Measurements from ENCODE around the gene CHRND.

Gene CHRND

DNA sequence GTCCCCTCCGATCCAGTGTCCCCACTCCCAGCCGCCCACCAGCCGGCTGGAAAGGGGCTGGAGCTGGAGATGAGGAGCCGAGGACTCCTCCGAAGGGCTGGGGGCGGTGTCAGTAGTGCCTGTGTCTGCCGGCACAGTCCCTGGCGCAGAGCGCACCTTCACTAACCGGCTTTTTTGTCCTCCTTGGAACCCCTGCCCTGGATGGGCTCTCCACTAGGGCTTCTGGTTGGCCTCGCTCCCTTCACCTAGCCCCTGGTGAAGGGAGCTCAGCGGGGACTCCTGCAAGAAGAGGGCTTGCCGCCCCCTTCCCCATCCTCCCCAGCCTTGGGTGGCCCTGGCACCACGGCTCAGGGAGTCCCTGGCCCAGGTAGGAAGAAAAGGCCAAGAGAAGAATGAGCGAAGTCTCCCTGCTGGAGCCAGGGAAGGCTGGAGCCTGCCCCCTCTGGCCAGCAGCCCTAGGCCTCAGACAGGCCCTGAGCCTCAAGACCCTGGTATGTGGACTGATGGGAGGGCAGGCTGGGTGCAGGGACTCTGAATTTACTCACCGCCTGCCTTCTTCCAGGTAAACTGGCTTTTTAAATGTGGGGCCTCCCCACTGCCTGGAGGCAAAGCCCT, 37.8 kb upstream of the CHRND start:
- DNase-seq: no peak

DNA sequence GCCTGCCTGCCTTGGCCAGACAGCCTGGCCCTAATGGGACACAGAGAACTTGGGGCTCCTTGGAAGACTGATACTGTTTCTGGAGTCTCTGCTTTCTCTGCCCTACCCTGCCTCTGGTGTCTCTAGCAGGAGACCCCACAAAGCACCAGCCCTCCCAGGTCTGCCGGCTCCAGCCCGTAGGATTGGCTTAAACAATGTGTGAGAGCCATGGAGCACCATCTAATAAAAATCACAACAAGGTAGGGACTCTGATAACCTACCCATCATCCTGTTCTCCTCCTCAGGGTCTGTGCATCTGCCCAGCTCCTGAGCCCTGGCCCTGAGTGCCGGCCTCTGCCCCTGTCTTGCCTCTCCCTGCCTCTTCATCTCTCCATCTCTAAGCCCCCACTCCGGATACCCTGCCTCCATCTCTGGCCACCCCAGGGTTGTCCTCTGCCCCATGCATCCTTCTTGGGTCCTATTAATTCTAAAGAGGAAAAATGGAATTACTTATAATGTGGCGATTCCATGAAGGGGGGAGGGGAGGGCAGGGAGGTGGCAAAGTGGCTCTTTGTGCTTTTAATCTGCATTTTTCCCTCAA, 37.1 kb upstream of the CHRND start:
- no peak for DNase-seq

DNA sequence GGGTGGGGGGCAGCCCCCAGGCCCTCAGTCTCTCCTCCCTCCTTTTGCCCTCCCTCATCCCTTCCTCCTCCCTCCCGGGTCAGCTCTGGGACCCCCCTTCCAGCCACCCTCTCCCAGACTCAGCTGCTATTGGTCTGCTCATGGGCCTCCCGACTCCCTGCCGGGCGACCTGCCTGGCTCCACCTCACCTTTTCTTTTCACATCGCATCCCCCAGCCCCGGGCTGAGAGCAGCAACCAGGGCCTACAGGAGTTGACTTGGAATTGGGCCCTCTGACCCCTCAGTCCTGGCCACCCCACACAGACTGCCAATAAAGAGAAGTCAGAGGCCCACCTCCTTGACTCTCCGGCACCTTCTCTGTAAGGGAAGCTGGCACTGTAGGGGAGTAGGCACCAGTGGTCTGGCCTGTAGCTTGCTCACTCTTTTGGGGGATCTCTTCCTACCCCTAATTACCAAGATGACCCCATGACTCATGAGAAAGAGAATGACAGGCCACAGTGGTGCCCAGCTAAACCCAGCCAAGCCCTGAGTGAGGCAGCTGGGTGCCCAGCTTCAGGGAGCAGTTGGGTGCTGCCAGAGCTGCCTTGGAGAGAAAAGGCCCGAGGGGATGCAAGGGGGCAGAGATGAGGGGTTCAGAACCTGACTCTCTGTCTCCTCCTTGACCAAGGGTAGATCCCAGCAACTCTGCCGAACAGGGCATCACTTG, 36.3 kb upstream of the CHRND start:
- DNase-seq: no peak

GRCh38 chr2:232490221-232491138, 35.5 kb upstream of the CHRND start:
- DNase-seq: no peak

GRCh38 chr2:232491139-232491780, 34.7 kb upstream of the CHRND start:
- DNase-seq: no peak

- no peak for DNase-seq
These were observed 33.6 kb upstream of the CHRND start for GRCh38 chr2:232492236-232492848.

- no peak for DNase-seq
These were observed 32.8 kb upstream of the CHRND start for GRCh38 chr2:232492963-232493700.

DNA sequence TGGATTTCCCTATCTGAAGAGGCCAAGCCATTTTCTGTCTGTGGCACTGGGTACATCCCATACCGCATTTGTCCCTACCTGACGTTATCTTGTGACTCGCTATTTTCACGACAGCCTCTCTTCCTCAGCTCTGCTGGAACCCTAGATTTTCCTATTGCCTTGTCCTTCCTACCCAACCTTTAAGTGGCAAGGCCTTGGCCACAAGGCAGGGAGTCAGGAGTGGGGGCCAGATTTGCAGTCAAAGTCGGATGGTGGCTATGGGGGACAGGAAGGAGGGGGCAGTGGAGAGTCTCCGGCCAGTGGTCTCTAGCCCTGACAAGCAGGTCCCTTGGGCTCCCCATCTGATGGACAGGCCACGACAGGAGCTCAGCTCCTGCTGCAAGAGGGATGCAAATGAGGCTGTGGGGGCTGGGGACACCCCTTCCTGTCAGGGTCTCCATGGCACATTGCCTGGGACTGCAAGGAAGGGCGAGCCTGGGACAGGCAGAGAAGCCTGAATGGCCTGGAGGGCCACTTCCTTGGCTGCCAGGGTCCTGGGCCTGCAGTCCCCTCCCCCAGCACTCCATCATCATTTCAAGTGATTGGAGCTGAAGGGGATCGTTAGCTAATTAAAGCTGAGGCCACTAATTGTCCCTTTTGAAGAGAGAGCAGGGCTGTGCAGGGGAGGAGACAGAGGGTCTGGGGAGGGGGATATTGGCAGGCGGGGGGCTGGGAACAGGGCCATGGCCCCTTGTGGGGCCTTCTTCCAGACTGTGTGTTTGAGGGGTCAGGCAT, 32.1 kb upstream of the CHRND start:
- DNase-seq: no peak

GRCh38 chr2:232494542-232494941, 31.4 kb upstream of the CHRND start:
- no peak for DNase-seq

DNA sequence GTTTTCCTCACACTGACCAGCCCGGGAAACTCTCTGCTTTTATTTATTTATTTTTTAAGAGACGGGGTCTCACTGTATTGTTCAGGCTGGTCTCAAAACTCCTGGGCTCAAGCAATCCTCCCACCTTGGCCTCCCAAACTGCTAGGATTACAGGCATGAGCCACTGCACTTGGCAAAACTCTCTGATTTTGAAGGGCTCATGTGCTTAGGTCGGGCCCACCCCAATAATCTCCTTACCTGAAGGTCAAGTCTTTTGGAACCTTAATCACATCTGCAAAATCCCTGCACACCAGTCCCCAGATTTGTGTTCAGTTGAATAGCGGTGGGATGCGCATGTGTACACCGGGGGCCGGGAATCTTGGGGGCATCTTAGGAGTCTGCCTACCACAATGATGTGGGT, 30.7 kb upstream of the CHRND start:
- DNase-seq: no peak

DNA sequence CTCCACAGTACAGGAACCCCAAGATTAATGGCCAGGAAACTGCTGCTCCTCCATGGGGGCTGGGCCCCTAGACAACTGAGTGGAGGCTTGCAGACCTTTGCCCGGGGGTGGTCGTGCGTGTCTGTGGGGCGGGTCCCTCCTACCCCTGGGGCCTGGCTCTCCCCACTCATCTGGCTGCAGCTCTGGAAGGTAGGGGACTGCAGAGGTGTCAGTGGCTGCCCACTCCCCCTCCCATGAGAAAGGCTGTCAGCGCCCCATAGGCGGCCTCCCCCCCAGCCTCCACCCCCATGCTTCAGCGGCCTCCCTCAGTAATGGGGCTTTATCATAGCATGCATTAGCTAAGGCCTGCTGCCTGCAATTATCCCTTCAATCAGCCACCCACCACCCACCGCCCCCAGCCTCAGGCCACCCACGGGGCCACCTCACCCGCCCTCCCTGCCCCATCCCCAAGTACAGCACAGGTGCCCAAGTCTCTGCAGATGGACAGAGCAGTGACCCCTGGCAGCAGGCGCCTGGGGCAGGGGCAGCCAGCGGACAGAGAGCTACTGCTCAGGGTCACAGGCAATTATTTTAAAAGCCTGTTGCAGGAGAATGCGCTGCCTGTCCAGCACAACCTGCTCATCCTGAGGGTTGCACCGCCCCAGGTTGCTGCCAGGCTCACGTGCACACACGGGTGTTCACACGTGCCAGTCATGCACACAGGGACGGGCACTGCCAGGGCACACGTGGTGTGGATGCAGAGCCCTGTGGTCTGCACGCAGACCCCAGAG, 29.3 kb upstream of the CHRND start:
- no peak for DNase-seq

GRCh38 chr2:232497348-232497747, 28.6 kb upstream of the CHRND start:
- no peak for DNase-seq

GRCh38 chr2:232498452-232498851, 27.5 kb upstream of the CHRND start:
- DNase-seq: no peak

DNA sequence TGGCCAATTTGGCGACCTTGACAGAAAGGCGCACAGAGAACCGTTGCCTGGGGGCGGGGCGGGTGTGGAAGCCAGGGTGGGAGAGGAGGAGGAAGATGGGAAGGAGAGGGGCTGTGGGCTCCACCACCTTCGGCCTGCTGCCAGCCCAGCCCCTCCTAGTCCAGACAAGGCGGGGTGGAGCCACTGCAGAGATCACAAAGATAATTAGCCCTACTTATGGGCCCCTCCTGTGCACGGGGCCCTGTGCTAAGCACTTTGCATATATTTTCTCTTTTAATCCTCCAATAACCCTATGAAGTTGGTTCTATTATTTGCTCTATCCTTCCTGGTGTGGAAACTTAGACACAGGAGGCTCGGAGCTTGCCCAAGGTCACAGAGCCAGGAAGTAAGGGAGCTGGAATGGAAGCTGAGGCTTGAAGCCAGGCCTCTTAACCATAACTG, 24.6 kb upstream of the CHRND start:
- DNase-seq: no peak

- DNase-seq: no peak
These were observed 24.1 kb upstream of the CHRND start for GRCh38 chr2:232501794-232502390.

DNA sequence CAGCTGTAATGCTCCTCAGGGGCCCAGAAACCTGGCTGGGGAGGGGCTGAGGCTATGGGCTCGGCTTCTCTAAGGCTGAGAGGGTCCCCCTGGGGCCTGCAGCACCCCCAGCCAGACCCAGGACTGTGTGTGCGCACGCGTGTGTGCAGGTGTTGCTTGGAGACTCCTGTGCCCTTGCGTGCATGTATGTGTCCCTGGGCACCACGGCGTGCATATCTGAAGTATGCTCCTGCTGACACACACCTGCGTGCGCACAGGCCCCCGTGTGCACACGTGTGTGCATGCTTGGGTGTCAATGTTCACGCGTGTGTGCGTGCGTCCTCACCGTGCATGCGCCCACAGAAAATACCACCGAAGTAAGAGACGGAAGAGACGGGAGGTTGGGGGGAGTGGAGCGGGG, 23.4 kb upstream of the CHRND start:
- DNase-seq: no peak

DNA sequence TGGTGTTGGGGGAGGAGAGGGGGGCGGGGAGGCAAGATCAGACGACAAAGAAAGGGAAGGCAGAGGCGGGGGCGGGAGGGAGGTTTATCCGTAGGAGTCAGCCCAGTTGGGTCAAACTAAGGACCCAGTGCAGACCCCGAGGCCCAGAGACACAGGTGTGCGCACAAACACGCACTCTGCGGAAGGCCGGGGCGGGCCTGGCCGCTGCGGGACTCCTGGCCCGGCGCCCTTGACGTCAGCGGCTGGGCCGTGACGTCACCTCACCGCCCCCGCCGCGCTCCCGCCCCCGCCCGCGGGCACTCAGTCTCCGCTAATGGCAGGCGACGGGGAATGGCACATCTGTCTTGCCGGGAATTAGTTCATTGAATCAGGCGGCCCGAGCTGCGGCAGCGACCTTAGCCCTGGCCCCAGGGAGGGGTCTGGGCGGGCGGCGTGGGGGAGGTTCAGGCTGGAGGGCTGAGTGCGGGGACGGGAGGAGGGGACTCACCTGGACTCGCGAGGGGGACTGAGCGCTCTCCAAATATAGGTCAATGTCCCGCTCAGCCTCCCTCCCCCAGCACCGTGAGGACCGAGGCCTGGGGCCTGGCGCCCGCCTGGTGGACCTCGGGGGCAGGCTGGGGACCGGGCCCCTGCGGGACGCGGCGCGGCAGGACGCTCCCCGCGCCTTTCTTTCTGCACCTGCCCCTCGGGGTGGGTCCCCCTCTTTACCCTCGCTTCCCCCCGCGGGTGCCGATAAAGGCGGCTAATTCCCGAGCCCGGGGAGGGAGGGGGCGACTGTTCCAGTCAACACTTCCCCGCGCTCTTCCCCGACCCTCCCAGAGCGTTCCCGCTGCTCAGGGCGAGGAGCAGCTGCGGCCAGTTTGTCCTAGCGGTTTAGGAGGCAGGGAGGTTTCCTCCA, 22.8 kb upstream of the CHRND start:
- no peak for DNase-seq

DNA sequence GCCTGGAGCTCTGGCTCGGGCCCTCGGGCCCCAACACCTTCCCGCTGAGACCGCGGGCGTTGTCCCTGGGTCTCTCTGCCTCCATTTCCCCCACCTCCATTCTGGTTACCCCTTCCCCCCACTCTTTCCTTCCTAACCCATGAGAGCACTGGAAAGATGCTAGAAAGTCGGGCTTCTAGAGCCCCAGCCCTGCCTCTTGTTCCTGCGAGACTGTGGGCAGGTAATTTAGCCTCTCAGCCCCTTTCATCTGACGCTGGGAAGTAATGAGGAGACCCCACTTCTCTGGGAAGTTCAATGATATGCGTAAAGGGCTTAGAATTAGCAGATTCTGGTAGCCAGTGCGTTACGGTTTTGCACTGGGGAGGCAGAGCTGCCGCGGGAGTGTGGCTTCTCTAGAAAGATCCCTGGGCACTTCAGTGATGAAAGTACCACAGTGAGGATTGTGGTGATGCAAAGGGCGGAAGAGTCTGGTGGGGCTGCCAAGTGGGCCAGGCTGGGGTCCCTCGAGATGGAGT, 22.1 kb upstream of the CHRND start:
- DNase-seq: no peak
